Fibroblast of villous mesenchyme (primary cell): ENCODE results near the gene SOD3. TPM values are rescaled to one million over a fixed set of nuclear protein-coding genes. Genes with fewer than 3 reads are reported as not detected.

Source experiments
- DNase-seq: peaks from one replicate; pipeline ENCODE4 v3.0.0-alpha.2; 2010; ENCODE audit warnings: low read depth
- H3K4me3 ChIP-seq: 2 replicates; pipeline ENCODE4 v1.5.1; 2011; ENCODE audit warnings: low read depth, mild to moderate bottlenecking, low read length
- CTCF ChIP-seq: IDR thresholded peaks from 2 replicates; pipeline ENCODE4 v1.5.1; 2012; ENCODE audit warnings: low read depth, mild to moderate bottlenecking, low read length; ENCODE audit not compliant: insufficient read depth
- total RNA-seq: library from RNA; depleted of rRNA; stranded (reverse); fragments of >200 nt; gene quantifications from 2 replicates; pipeline ENCODE4 v1.2.3, GENCODE V29; 2012

SOD3 gene
- total RNA-seq, 1 donor = 14.2 TPM

GRCh38 chr4:24807611-24808010, 12.2 kb downstream of the SOD3 start:
- no peak for TF ChIP-seq CTCF
- DNase-seq = no peak
- H3K4me3 ChIP-seq = no peak overlapping the region

DNA sequence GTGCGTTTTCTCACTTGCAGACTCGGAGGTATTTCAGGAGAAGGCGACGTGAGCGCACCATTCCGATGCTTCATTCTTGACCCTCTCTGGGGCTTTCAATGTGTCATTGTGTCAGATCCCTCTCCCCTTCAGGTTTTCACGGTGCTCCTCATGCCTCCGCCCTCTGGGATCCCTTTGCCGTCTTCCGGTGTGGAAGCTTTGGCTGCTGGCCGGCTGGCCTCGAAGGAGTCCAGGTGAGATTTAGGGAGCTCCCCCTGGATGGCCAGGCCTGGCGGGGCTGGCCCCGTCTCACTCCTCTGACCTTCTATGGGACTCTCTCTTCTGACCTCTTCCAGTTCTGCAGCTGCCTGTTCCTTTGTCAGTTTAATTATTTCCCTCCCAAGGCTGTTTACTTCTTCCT, 12.9 kb downstream of the SOD3 start:
- no peak for TF ChIP-seq CTCF
- DNase-seq = no peak
- no peak overlapping the region for H3K4me3 ChIP-seq

DNA sequence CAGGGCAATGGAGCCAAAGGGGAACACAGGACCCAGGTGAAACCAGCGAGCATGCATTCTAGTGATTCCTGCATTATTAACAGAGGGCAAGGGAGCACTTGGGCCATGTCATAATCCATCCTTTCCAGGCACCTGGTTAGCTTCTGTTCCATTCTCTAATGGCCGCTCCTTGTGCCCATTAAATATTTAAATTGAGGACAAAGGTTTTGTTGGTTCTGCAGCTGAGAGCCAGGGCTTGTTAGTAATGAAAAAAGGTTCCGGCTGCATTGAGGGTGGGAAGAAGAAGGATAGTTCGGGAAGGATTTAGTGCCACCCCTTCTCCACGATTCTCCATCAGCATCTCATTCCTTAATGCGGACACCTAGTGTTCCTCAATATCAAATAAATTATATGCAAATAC, 13.6 kb downstream of the SOD3 start:
- no peak for TF ChIP-seq CTCF
- DNase-seq = no peak
- no peak overlapping the region for H3K4me3 ChIP-seq

DNA sequence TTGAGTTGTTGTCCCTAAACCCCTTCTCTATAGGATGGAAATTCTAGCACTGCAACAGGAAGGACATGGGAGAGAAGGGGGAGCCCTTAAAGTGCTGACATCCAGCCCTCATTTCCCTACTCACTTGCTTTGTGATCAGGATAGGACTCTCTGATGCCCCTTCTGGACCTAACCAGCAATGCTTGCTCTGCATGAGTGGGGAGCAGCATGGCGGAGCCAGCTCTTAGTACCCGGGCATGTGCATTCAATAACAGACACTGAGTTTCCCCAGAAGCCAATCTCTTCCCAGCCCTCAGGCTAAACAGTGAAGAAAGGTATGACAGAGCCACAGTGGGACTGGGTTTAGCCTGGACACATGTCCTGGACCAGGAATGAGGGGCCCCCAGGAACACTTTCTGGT, 14.0 kb downstream of the SOD3 start:
- DNase-seq = no peak
- no peak overlapping the region for H3K4me3 ChIP-seq
- peak; percentile 18 for TF ChIP-seq CTCF

DNA sequence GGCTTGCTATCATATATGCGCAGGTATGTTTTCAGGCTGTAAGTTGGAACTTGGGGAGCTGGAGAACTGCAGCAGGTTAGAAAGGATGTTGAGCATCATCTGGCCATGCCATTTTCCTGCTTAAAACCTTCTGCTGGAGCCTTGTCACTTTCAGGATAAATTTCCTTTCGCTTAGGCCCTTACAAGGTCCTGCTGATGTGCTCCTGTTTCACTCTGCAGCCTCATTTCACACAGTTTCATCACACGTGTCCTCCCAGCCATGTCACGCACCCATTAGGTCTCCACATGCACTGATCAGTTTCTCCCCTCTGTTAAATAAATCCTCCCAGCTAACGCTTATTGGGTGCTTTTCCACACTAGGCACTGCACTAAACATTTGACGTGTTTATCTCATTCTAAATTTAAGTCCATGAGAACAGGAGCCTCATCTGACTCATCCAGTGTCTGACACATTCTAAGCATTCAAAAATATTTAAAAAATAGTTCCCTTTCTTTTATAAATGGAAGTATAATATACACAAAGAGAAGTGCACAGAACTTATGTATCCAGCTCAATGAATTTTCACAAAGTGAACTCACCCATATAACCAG, 14.5 kb downstream of the SOD3 start:
- TF ChIP-seq CTCF = no peak
- no peak overlapping the region for H3K4me3 ChIP-seq
- peak; percentile 51 for DNase-seq

- DNase-seq = no peak
- TF ChIP-seq CTCF = no peak
- H3K4me3 ChIP-seq = no peak overlapping the region
These were observed 15.7 kb downstream of the SOD3 start for GRCh38 chr4:24810871-24811631.
